ENCODE data around the gene TMBIM4. TPM values are rescaled to one million over a fixed set of nuclear protein-coding genes. Genes with fewer than 3 reads are reported as not detected.
A peak's percentile ranks its signal among the peaks of the same experiment; 100 is the strongest.

Gene TMBIM4
- total RNA-seq, 1 donor from 2014 or later = 79.5 TPM

DNA sequence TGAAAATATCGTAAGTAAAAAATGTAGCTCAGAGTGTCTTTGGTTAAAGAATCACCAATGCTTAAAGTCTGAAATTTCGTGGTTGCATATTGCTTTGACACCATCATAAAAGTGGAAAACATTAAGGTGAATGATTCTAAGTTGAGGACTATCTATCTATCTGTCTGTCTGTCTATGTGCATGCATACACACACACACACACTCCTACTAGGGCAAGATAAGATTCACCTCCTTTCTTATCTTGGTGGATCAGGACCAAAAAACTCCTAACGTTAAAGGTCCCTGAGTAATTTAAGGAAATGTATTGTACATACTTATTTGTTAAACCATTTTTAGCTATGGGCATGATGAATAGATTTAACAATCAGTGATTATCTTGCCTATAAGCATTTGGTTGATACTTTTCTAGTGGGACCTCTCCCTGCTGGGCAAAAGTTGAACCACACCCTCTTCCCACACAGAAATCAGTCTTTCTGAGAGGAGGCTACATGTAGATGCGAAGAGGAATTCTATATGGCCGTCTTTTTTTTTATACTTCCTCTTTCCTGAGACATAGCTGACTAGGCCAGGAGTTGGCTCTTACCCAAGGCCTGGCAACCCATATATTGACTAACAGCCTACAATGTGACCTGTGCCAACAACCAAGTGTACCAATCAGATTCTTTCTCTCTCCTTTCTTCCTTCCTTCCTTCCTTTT, 19.9 kb downstream of the TMBIM4 start:
- intact Hi-C loops (cut with DNase I) = loop anchor here (10.0 kb wide), 2 partner anchors 155 to 255 kb away; partner anchors contain the start of gene HELB
- no peak for DNase-seq (ENCODE audit: low spot score)

DNA sequence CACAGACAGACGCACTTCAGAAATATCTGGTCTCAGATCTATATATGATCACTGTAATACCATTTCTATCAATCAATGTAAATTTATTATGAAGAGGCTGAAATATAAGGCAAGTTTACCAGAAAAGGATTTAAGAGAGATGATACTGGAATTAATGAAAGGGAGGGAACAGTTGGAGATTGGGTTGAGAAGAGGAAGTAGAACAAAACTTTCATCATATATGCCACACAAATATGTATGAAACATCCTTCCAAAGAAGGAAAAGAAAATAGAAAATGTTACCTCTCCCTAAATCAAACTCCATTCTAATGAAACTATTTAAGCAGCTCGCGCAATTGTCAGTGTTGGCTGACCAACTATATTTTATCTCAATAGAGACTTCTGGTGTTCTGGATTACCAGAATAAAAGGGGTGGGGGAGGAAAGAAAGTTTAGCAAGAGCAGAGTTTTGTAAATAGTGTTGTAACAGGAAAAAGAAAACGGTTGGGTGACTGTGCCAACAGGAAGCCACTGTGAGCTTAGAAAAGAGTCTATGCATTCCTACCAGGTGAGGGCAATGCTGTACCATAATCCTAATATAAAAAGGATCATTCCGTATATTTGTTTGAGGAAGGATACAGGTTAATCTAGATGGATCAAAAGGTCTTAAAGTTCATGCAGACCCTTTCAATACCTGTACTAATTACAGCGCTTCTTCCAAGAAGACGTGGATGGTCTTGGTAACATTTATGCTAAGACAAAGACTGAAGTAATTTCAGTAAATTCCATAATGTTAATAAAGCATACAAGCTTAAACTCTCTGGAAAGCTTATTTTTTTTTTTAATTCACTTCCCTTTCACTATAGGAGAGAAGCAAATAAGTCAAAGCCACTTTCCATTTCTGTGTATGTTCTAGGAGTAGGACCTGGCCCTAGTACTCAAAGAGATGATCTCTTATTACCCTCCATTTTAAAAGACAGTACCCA, 24.7 kb downstream of the TMBIM4 start:
- DNase-seq (ENCODE audit: low spot score) = no peak
- intact Hi-C loops (cut with DNase I) = loop anchor here (10.0 kb wide), 2 partner anchors 160 to 260 kb away; partner anchors contain the start of gene HELB

DNA sequence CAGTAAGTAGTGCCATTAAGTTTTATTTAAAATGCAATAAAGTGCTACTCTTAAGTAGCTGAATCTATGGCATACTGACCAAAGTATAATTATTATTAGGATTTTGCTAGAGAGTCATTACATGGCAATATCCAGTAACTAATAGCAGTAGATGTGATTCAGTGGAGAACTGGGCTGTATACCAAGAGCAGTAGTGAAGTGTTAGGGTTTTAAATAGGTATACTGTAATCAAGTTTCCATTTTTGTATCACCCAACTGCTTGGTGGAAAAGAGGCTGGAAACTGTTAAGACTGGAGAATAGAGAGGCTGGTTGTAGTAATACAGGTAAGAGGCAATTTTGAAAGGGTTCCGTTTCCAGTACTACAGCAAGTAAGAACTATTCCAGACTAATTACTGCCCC, 25.9 kb downstream of the TMBIM4 start:
- DNase-seq (ENCODE audit: low spot score) = no peak
- intact Hi-C loops (cut with DNase I) = loop anchor here (10.0 kb wide), 2 partner anchors 161 to 261 kb away; partner anchors contain the start of gene HELB

DNA sequence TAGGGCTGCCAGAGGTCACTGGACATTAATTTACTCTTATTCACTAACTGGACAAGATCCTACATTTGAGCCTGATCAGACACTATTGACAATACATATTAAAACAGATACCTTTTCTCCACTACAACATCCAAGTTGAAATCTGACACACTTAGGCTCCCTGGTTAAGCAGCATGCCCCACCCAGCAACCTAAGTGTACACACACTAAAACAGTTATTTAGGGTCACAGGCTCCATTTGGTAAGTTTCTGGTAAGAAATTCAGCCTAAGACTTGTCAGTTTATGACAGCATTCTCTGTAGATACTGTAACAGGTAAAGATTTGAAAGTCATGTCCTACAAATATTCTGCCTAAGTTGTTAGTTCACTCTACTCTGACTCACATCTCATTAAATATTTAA, 27.0 kb downstream of the TMBIM4 start:
- intact Hi-C loops (cut with DNase I) = loop anchor here (10.0 kb wide), 2 partner anchors 162 to 262 kb away; partner anchors contain the start of gene HELB
- DNase-seq (ENCODE audit: low spot score) = no peak

DNA sequence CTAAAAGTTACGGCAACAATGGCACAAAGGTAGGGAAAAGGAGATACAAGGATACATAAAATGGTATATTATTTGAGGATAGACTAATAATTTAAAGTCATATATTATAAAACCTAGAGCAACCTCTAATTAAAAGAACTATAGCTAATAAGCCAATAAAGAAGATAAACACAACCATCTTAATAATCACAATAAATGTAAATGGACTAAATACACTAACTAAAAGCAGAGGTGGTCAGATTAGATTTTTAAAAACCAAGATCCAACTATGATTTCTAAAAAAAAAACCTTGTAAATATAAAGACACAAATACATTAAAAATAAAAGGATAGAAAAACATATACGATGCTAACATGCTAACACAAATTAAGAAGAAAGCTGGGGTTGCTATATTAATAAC, 28.5 kb downstream of the TMBIM4 start:
- intact Hi-C loops (cut with DNase I) = loop anchor here (10.0 kb wide), 2 partner anchors 164 to 264 kb away; partner anchors contain the start of gene HELB
- no peak for DNase-seq (ENCODE audit: low spot score)

DNA sequence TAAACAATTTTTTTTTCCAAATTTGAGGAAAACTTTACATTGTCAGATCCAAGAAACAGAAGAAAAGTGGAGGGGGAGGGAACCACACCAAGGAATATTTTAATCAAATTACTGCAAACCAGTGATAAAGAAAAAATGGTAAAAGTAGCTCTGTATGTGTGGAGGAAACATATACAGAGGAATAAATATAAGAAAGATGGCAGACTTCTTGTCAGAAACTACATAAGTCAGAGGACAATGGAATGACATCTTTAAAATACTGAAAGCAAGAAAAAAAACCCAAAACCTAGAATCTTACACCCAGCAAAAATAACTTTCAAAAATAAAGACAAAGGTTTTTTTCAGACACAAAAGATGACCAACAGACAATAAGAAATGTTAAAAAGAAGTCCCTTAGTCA, 29.1 kb downstream of the TMBIM4 start:
- intact Hi-C loops (cut with DNase I) = loop anchor here (10.0 kb wide), 2 partner anchors 164 to 264 kb away; partner anchors contain the start of gene HELB

DNA sequence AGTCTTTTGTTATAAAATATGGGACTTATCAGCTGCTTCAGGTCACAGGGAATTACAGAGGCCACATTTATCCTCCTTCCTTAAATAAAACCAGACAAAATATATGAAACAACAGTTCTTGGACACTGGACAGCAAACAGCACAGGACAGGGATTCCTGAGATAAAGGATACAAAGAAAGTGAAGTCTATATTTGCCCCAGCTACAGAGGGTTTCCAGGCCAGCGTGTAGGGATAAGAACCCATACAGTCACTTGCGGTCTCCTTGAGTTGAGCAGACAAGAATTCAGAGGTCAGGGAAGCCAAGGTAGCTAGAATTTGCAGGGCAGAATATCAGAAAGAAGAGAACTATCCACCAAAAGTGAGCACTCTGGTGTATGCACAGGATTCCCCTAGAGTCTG, 30.5 kb downstream of the TMBIM4 start:
- intact Hi-C loops (cut with DNase I) = no loop called here
- DNase-seq (ENCODE audit: low spot score) = no peak

More for the DNA sequence above, 29.1 kb downstream of the TMBIM4 start:
- no peak for DNase-seq (ENCODE audit: low spot score)

DNA sequence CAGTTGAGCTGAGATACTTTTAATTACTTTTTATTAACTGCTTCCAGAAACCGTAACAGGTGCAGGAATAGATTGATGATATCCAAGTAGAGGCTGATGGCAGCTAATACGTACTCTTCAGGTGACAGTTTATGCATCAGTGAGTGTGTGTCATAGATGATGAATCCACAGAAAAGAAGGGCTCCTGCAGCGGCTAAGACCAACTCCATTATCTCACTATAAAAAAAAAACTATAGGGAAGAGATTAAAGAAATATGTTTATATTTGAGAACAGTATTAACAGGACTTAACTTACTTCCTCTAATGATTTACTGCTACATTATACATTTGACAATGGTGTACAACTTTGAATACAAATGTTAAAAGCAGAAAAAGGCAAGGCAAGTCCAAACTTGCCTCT, 31.9 kb downstream of the TMBIM4 start:
- intact Hi-C loops (cut with DNase I) = no loop called here
- no peak for DNase-seq (ENCODE audit: low spot score)

DNA sequence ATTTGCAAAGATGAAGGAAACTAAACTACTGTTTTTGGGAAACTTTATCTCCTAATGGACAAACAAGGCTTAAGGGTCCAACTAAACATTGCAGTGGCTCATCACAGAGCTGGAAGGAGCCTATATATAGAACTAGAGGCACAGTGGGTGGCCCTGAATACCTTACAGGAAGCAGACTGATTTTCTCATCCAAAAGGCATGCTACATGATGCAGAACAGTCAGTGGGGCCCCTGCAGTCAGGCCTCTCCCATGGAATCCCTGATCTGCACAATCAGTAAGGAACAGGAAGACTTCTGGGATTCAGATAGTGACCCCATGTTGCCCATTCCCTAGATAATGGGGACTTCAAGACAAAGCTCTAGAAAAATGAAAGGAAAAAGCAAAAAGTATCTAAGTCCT, 37.4 kb downstream of the TMBIM4 start:
- no peak for DNase-seq (ENCODE audit: low spot score)
- intact Hi-C loops (cut with DNase I) = loop anchor here (5.0 kb wide), 1 partner anchor 35 kb away; the partner anchor contains the start of gene TMBIM4

DNA sequence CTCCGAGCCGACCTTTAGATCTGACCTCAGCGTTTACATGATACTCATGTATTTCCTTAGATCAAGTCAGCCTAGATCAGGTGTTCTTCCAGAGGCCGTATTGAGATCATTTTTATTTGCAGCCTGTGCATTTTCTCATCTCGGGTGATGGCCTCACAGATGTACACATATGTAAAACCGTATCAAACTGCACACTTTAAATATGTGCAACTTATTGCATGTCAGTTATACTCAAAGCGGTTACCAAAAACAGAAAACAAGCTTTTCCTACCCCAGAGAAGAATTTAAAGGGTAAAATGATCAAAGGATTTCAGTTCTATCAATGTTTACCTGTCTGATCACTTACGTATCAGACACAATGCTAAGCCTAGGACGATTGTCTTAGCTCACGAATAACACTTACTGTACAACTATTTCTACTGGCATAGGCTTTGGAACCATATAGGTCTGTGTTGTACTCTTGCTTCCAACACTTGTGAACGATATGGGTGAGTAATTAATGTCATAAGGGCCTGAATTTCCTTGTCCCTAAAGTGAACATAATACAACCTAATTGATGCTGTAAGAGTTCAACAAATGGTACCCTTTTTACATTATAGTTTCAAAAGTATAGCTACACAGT, 38.6 kb downstream of the TMBIM4 start:
- no peak for DNase-seq (ENCODE audit: low spot score)

DNA sequence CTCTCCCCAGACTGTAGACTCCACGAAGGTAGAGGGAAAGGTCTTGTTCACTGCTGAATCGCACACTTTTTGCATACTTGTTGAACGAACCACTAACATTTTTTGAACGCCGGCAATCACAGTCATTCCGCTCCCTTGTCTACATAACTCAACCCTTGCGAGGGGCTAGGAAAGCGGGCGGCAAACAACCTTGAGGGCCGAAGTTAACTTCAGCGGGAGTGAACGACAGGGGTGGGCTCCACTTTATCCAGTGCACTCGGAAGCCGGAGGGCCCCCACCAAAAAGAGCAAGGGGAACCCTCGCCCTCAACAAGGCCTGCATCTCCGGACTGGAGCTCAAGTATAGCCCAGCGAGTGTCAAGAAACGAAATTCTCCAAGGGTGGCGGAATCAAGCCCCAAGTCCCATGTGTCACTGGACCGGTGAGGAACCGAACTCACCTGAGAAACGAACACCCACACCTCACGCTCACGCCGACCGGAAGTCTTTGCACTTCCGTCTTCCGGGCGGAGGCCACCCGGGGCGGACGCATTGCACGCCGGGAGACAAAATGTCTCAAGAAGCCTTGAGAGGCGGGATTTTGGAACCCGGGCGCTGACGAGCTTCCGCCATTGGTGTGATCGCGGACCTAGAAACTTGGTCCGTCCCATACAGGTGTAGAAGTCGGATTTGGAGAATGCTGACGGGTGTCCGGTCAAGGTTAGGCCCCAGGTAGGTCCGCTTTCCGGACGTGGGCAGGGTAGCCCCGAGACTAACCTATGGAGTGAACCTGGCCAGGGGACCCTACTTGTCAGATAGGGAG, 39.3 kb downstream of the TMBIM4 start, which contains the start of gene LLPH:
Gene LLPH (minus strand): TSS at position 484 of the 800 bp plus-strand sequence. CDS start 1,644 bp downstream, outside the sequence.
- DNase-seq (ENCODE audit: low spot score) = peak; percentile 96
- intact Hi-C loops (cut with DNase I) = loop anchor here (5.0 kb wide), 1 partner anchor 37 kb away; the partner anchor contains the start of gene TMBIM4

More for the DNA sequence above, 38.6 kb downstream of the TMBIM4 start:
- intact Hi-C loops (cut with DNase I) = loop anchor here (5.0 kb wide), 1 partner anchor 36 kb away; the partner anchor contains the start of gene TMBIM4

DNA sequence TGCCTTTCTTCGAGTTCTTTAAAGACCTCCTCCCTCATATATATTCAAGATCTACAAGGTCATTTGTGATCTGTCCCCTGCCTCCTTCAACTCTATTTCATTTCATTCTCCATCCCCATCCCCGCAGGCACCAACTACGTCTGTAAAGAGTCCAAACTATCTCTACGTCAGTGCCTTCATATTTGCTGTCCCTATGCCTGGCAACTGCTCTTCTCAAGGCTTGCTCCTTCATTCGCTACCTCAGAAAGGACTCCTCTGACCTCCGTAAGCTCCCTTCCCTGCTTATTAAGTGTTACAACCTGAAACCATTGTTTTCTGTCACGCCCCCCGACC, 39.9 kb downstream of the TMBIM4 start:
- no peak for DNase-seq (ENCODE audit: low spot score)
- intact Hi-C loops (cut with DNase I) = loop anchor here (5.0 kb wide), 1 partner anchor 37 kb away; the partner anchor contains the start of gene TMBIM4

DNA sequence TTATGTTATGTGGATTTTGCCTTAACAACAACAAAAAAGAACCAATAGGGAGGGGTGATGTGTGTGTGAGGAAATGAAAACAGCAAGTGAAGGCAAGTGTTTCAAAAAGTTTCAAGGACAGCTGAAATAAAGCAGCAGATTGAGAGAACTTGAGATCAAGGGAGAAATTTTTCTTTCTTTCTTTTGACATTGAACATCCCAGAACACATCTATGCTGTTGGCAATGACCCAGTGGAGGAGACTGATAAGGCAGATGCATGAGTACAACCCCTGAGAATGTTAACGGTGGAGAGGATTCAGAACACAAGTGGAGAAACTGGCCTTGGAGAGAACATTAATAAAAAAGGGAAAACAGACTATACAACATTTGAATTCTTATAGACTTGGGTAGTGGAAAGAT, 42.1 kb downstream of the TMBIM4 start:
- intact Hi-C loops (cut with DNase I) = no loop called here
- DNase-seq (ENCODE audit: low spot score) = no peak

DNA sequence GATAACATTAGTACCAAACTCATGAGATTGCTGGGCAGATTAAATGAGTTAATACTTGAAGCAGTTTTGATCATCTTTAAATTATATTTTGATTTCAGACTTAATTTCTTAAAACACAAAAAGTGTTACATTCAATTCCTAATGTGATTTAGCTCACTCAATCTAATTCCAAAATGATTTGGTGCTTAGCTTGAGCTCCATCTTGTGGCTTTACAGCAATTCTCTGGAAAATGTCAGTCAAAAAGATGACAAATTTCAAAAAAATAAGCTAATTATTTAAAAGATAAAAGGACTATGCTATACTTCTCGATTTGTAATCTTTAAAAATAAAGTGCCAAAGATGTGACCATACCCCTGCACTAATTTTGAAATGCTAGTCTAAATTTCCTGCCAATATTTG, 49.3 kb downstream of the TMBIM4 start:
- intact Hi-C loops (cut with DNase I) = no loop called here

DNA sequence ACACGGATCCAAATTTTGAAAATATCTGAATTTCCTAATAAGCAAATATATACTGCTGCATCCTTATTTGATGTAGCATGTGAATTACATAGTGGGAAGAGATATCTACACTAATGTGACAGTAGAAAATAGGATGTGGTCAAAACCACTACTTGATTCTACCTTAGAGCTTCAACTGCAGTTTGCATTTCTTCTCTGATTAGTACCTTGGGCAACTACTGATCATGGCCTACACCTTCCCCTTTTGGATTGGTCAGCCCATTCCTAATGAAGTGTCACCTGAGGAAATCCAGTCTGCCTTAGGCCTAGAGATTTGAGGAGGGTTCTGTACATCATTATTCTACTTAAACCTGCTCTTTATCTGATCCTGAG, 49.9 kb downstream of the TMBIM4 start:
- intact Hi-C loops (cut with DNase I) = no loop called here
- DNase-seq (ENCODE audit: low spot score) = no peak

More for the DNA sequence above, 49.3 kb downstream of the TMBIM4 start:
- no peak for DNase-seq (ENCODE audit: low spot score)

DNA sequence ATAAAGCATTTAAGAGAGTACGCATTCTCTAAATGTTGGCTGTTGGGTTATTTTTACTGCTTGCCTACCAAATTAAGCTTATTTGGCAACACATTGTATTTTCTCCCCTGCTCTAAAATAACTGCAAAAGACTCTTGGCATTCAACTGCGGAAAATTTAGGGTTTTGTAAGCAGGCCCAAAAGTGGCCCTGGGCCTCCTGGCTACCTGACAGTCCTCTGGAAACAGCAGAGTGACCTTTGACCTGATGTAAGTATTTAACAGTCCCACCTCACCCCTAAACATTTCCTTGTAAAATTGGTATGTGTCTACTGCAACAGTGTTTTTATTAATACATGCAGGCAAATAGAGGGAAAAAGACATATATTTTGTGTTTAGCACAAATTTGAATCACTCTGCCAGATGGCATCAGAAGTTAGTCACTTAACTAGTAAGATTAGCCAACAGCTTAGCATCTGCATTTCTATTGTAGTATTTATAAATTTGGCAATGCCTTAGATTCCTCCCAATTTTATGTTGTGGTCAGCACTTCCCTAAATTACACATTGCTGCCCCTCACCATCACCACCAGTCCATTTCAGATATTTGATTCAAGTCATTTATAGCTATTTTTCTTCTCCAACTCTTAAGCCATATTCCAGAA, 50.4 kb downstream of the TMBIM4 start:
- intact Hi-C loops (cut with DNase I) = no loop called here
- no peak for DNase-seq (ENCODE audit: low spot score)

DNA sequence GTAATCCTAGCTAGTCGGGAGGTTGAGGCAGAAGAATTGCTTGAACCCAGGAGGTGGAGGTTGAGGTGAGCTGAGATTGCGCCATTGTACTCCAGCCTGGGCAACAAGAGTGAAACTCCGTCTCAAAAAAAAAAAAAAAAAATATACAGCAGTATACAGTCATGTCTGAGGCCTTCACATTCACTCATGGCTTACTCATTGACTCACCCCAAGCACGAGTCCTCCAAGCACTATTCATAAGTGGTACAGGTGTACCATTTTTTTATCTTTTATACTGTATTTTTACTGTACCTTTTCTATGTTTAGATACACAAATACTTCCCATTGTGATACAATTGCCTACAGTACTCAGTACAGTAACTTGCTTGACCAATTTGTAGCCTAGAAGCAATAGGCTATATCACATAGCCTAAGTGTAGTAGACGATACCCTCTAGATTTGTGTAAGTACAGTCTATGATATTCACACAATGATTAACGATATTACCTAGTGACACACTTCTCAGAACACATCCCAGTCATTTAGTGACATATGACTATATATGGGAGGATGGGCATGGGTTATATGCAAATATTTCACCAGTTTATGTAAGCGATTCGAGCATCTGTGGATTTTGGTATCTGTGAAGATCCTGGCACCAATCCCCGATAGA, 51.4 kb downstream of the TMBIM4 start:
- no peak for DNase-seq (ENCODE audit: low spot score)
- intact Hi-C loops (cut with DNase I) = no loop called here

DNA sequence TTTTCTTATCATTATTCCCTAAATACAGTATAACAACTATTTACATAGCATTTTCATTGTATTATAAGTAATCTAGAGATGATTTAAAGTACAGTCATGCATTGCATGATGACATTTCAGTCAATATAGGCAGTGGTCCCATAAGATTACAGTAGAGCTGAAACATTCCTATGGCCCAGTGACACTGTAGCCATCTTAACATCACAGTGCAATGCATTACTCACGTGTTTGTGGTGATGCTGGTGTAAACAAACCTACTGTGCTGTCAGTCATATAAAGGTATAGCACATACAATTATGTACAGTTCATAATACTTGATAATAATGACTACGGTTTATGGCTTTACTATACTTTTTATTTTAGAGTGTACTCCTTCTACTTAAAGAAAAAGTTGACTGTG, 52.6 kb downstream of the TMBIM4 start:
- intact Hi-C loops (cut with DNase I) = no loop called here

More for the DNA sequence above, 52.6 kb downstream of the TMBIM4 start:
- no peak for DNase-seq (ENCODE audit: low spot score)
